HCT116 (cell line): ENCODE measurements around the gene FIZ1.

Source experiments
- CTCF ChIP-seq, 3 experiments: fragments of 200-600 bp in 1 of 3; sonication (generic) in 1 of 3; IDR thresholded peaks in 2 of 3; conservative IDR thresholded peaks in 1 of 3; 2 replicates each; pipeline ENCODE4 v1.5.1; 2012 to 2017; ENCODE audit warnings: low read depth in 2 of 3, low read length in 2 of 3, antibody characterized with exemption in 1 of 3, borderline replicate concordance in 1 of 3, control low read depth in 1 of 3, mild to moderate bottlenecking in 1 of 3, mixed read lengths in 1 of 3, mixed run types in 1 of 3, moderate library complexity in 1 of 3; ENCODE audit not compliant: insufficient read depth in 1 of 3
- EGR1 ChIP-seq: IDR thresholded peaks from 2 replicates; pipeline ENCODE4 v1.6.1; 2012; ENCODE audit warnings: low read depth
- ELF1 ChIP-seq: IDR thresholded peaks from 2 replicates; pipeline ENCODE4 v1.6.1; 2012; ENCODE audit warnings: low read depth, borderline replicate concordance
- EZH2 ChIP-seq: fragments of 200-600 bp; sonication (generic); IDR thresholded peaks from 2 replicates; pipeline ENCODE4 v1.6.1; 2017; ENCODE audit warnings: antibody characterized with exemption, mixed run types
- EZH2phosphoT487 ChIP-seq: fragments of 200-600 bp; IDR thresholded peaks from 2 replicates; pipeline ENCODE4 v1.6.1; 2018; ENCODE audit warnings: antibody characterized with exemption, borderline replicate concordance
- POLR2A ChIP-seq: IDR thresholded peaks from 2 replicates; pipeline ENCODE4 v1.7.0; 2011; ENCODE audit warnings: borderline replicate concordance; ENCODE audit not compliant: insufficient read depth, insufficient read length; ENCODE audit errors: extremely low read depth
- POLR2AphosphoS5 ChIP-seq: IDR thresholded peaks from 2 replicates; pipeline ENCODE4 v1.6.1; 2011; ENCODE audit warnings: mild to moderate bottlenecking, low read depth, low read length, moderate library complexity

- no peak for TF ChIP-seq CTCF (IDR thresholded peaks at IDR 0.05 in 2 of 3, conservative IDR thresholded peaks at IDR 0.05 in 1 of 3; ENCODE audit: borderline replicate concordance in 1 of 3, insufficient read depth in 1 of 3, low read depth in 2 of 3, low read length in 2 of 3)
- TF ChIP-seq POLR2A, result no peak
- no peak for TF ChIP-seq EZH2
- TF ChIP-seq EZH2phosphoT487, result no peak
- no peak for TF ChIP-seq POLR2AphosphoS5
- no peak for TF ChIP-seq ELF1
- TF ChIP-seq EGR1, result no peak
These were observed 44.5 kb upstream of the FIZ1 start for GRCh38 chr19:55643887-55644176.
